HEK293 (cell line): ENCODE results near the gene ABLIM3.

Source experiments
- CTCF ChIA-PET: fragments of 350-600 bp; formaldehyde crosslinking; extraction: SDS; loops from one replicate; lab custom pipeline; 2021; ENCODE audit warnings: antibody characterized with exemption; lab: Yijun Ruan, JAX
- POLR2A ChIA-PET: fragments of 300-600 bp; formaldehyde crosslinking; extraction: SDS; loops from one replicate; lab custom pipeline; 2020; ENCODE audit warnings: antibody characterized with exemption, inconsistent platforms; lab: Yijun Ruan, JAX
- H3K27ac ChIP-seq: fragments of 200-500 bp; sonication (Bioruptor generic); 2 replicates; pipeline ENCODE4 v1.5.1; 2014; ENCODE audit warnings: low read depth, low read length, control low read depth, inconsistent platforms; ENCODE audit errors: extremely low read depth
- H3K36me3 ChIP-seq, 2 experiments: fragments of 200-500 bp in 1 of 2; sonication (Bioruptor generic) in 1 of 2; 1 replicate in 1 of 2; 2 replicates in 1 of 2; pipeline ENCODE4 v1.5.1; 2014 to 2017; ENCODE audit warnings: inconsistent platforms in 2 of 2, low read length in 2 of 2; ENCODE audit not compliant: control insufficient read depth in 2 of 2, insufficient read depth in 1 of 2
- H3K4me1 ChIP-seq: fragments of 200-500 bp; sonication (Bioruptor generic); 2 replicates; pipeline ENCODE4 v1.5.1; 2014; ENCODE audit warnings: mild to moderate bottlenecking, low read length, inconsistent platforms; ENCODE audit not compliant: control insufficient read depth, insufficient read depth
- H3K4me3 ChIP-seq: 2 replicates; pipeline ENCODE4 v1.5.1; 2011; ENCODE audit warnings: low read depth, mild to moderate bottlenecking, control low read depth, low read length, moderate library complexity
- H3K9me3 ChIP-seq: fragments of 200-500 bp; sonication (Bioruptor generic); 2 replicates; pipeline ENCODE4 v1.5.1; 2014; ENCODE audit warnings: low read depth, low read length, inconsistent platforms; ENCODE audit not compliant: control insufficient read depth, insufficient read depth
- KLF1 ChIP-seq: fragments of 450-650 bp; formaldehyde crosslinking; IDR thresholded peaks from 2 replicates; pipeline ENCODE4 v1.5.1; 2016; ENCODE audit warnings: missing biosample characterization, missing genetic modification characterization
- MZF1 ChIP-seq: fragments of 450-650 bp; formaldehyde crosslinking; IDR thresholded peaks from 2 replicates; pipeline ENCODE4 v1.5.1; 2017; ENCODE audit warnings: missing biosample characterization, missing genetic modification characterization, borderline replicate concordance
- PRDM6 ChIP-seq: fragments of 450-650 bp; formaldehyde crosslinking; IDR thresholded peaks from 2 replicates; pipeline ENCODE4 v1.5.1; 2017; ENCODE audit warnings: missing biosample characterization, missing genetic modification characterization
- SALL2 ChIP-seq: fragments of 450-650 bp; formaldehyde crosslinking; IDR thresholded peaks from 2 replicates; pipeline ENCODE4 v1.5.0; 2017; ENCODE audit warnings: missing biosample characterization, mild to moderate bottlenecking, missing genetic modification characterization, borderline replicate concordance
- SCRT2 ChIP-seq: fragments of 450-650 bp; formaldehyde crosslinking; IDR thresholded peaks from 2 replicates; pipeline ENCODE4 v1.5.1; 2016; ENCODE audit warnings: missing biosample characterization, missing genetic modification characterization
- SETDB1 ChIP-seq: IDR thresholded peaks from one replicate; pipeline ENCODE4 v1.6.1; 2017; ENCODE audit warnings: mild to moderate bottlenecking, low read length, moderate library complexity, mixed read lengths; ENCODE audit not compliant: insufficient read length
- SP2 ChIP-seq: fragments of 450-650 bp; formaldehyde crosslinking; IDR thresholded peaks from 2 replicates; pipeline ENCODE4 v1.5.1; 2016; ENCODE audit warnings: missing biosample characterization, missing genetic modification characterization
- ZBTB21 ChIP-seq: fragments of 450-650 bp; formaldehyde crosslinking; IDR thresholded peaks from 2 replicates; pipeline ENCODE4 v1.5.1; 2017; ENCODE audit warnings: missing biosample characterization, missing genetic modification characterization
- ZBTB7A ChIP-seq: fragments of 450-650 bp; formaldehyde crosslinking; IDR thresholded peaks from 2 replicates; pipeline ENCODE4 v1.5.1; 2016; ENCODE audit warnings: low read depth, missing biosample characterization, missing genetic modification characterization
- ZBTB8A ChIP-seq: fragments of 450-650 bp; formaldehyde crosslinking; IDR thresholded peaks from 2 replicates; pipeline ENCODE4 v1.5.1; 2016; ENCODE audit warnings: missing biosample characterization, missing genetic modification characterization
- ZFHX2 ChIP-seq: fragments of 450-650 bp; formaldehyde crosslinking; conservative IDR thresholded peaks from 2 replicates; pipeline ENCODE4 v1.5.1; 2016; ENCODE audit warnings: missing biosample characterization, missing genetic modification characterization
- ZIC2 ChIP-seq: fragments of 450-650 bp; formaldehyde crosslinking; IDR thresholded peaks from 2 replicates; pipeline ENCODE4 v1.5.1; 2016; ENCODE audit warnings: missing biosample characterization, missing genetic modification characterization
- ZNF121 ChIP-seq: fragments of 450-650 bp; formaldehyde crosslinking; IDR thresholded peaks from 2 replicates; pipeline ENCODE4 v1.5.1; 2016; ENCODE audit warnings: missing biosample characterization, missing genetic modification characterization
- ZNF155 ChIP-seq: fragments of 450-650 bp; formaldehyde crosslinking; IDR thresholded peaks from 2 replicates; pipeline ENCODE4 v1.5.1; 2016; ENCODE audit warnings: missing biosample characterization, missing genetic modification characterization
- ZNF2 ChIP-seq: fragments of 450-650 bp; formaldehyde crosslinking; IDR thresholded peaks from 2 replicates; pipeline ENCODE4 v1.5.1; 2016; ENCODE audit warnings: missing biosample characterization, missing genetic modification characterization
- ZNF274 ChIP-seq, 2 experiments: fragments of 200-500 bp in 1 of 2; fragments of 450-650 bp in 1 of 2; sonication (Bioruptor generic) in 1 of 2; formaldehyde crosslinking in 1 of 2; IDR thresholded peaks; 2 replicates each; pipeline versions ENCODE4 v1.5.1 to v1.6.1; 2014 to 2016; ENCODE audit warnings: borderline replicate concordance in 1 of 2, inconsistent platforms in 1 of 2, low read length in 1 of 2, missing biosample characterization in 1 of 2, missing genetic modification characterization in 1 of 2
- ZNF280C ChIP-seq: fragments of 450-650 bp; formaldehyde crosslinking; IDR thresholded peaks from 2 replicates; pipeline ENCODE4 v1.5.1; 2016; ENCODE audit warnings: missing biosample characterization, missing genetic modification characterization
- ZNF335 ChIP-seq: fragments of 450-650 bp; formaldehyde crosslinking; conservative IDR thresholded peaks from 2 replicates; pipeline ENCODE4 v1.5.1; 2016; ENCODE audit warnings: missing biosample characterization, missing genetic modification characterization
- ZNF416 ChIP-seq: fragments of 450-650 bp; formaldehyde crosslinking; IDR thresholded peaks from 2 replicates; pipeline ENCODE4 v1.5.1; 2016; ENCODE audit warnings: missing biosample characterization, missing genetic modification characterization
- ZNF488 ChIP-seq: fragments of 450-650 bp; formaldehyde crosslinking; IDR thresholded peaks from 2 replicates; pipeline ENCODE4 v1.5.1; 2016; ENCODE audit warnings: missing biosample characterization, missing genetic modification characterization
- ZNF501 ChIP-seq: fragments of 450-650 bp; formaldehyde crosslinking; IDR thresholded peaks from 2 replicates; pipeline ENCODE4 v1.5.1; 2016; ENCODE audit warnings: missing biosample characterization, missing genetic modification characterization
- ZNF510 ChIP-seq: fragments of 450-650 bp; formaldehyde crosslinking; IDR thresholded peaks from 2 replicates; pipeline ENCODE4 v1.5.1; 2018; ENCODE audit warnings: mild to moderate bottlenecking, missing genetic modification characterization, missing biosample characterization; ENCODE audit not compliant: insufficient replicate concordance
- ZNF529 ChIP-seq: fragments of 450-650 bp; formaldehyde crosslinking; IDR thresholded peaks from 2 replicates; pipeline ENCODE4 v1.5.1; 2017; ENCODE audit warnings: missing genetic modification characterization, missing biosample characterization; ENCODE audit not compliant: insufficient replicate concordance
- ZNF571 ChIP-seq: fragments of 450-650 bp; formaldehyde crosslinking; IDR thresholded peaks from 2 replicates; pipeline ENCODE4 v1.5.0; 2017; ENCODE audit warnings: missing biosample characterization, missing genetic modification characterization
- ZSCAN5A ChIP-seq: fragments of 450-650 bp; formaldehyde crosslinking; IDR thresholded peaks from 2 replicates; pipeline ENCODE4 v1.5.1; 2016; ENCODE audit warnings: missing biosample characterization, missing genetic modification characterization

ABLIM3 gene

GRCh38 chr5:149265597-149265996 lies 124.3 kb downstream of the ABLIM3 start:
- ChIA-PET POLR2A (no interaction called here), CTCF (interaction anchor here (0.7 to 2.8 kb wide), 26 partner anchors 9 to 535 kb away, joined by 3 to 14 read pairs (median 4); no protein-coding TSS in a partner anchor)
- TF ChIP-seq ZNF501 (tag by site-specific recombination), result no peak
- no peak for TF ChIP-seq SALL2
- no peaks in the 10 kb centered on the region for H3K4me1 ChIP-seq
- no peak overlapping the region for H3K27ac ChIP-seq
- no peaks in the 10 kb centered on the region for H3K36me3 ChIP-seq
- H3K4me3 ChIP-seq, result no peak overlapping the region
- no peaks in the 10 kb centered on the region for H3K9me3 ChIP-seq

- Histone ChIP-seq H3K36me3 (no peaks in the 10 kb centered on the region), H3K27ac (no peak overlapping the region), H3K4me1 (no peaks in the 10 kb centered on the region), H3K9me3 (no peaks in the 10 kb centered on the region), H3K4me3 (no peak overlapping the region)
- POLR2A ChIA-PET, result no interaction called here
- CTCF ChIA-PET, result interaction anchor here (0.8 to 3.6 kb wide), 11 partner anchors 12 to 535 kb away, joined by 3 to 35 read pairs (median 4); partner anchors contain the start of gene ABLIM3
- no peak for TF ChIP-seq MZF1 (tag by site-specific recombination)
- TF ChIP-seq ZNF416 (tag by site-specific recombination), result no peak
- no peak for TF ChIP-seq ZSCAN5A (tag by site-specific recombination)
- TF ChIP-seq ZNF121 (tag by site-specific recombination), result no peak
- no peak for TF ChIP-seq ZNF280C (tag by site-specific recombination)
- no peak for TF ChIP-seq ZBTB21 (tag by site-specific recombination)
- TF ChIP-seq ZIC2 (tag by site-specific recombination), result no peak
- TF ChIP-seq SP2, result no peak
- no peak for TF ChIP-seq ZNF335
- TF ChIP-seq SETDB1, result no peak
- TF ChIP-seq ZNF510 (tag by site-specific recombination), result no peak
- no peak for TF ChIP-seq ZNF155 (tag by site-specific recombination)
- no peak for TF ChIP-seq KLF1 (tag by site-specific recombination)
- TF ChIP-seq ZFHX2 (tag by site-specific recombination), result no peak
- no peak for TF ChIP-seq SCRT2 (tag by site-specific recombination)
Observed at GRCh38 chr5:149267241-149267973, 126.1 kb downstream of the ABLIM3 start.

- CTCF ChIA-PET, result interaction anchor here (0.5 to 3.6 kb wide), 46 partner anchors 8 to 1296 kb away, joined by 3 to 35 read pairs (median 4); partner anchors contain the start of gene ABLIM3
- no peak overlapping the region for H3K4me3 ChIP-seq
- H3K4me1 ChIP-seq, result peaks cover 3% of the 10 kb centered on the region; the same call in 1 of the 2 replicates
- no peaks in the 10 kb centered on the region for H3K36me3 ChIP-seq
- H3K27ac ChIP-seq, result no peak overlapping the region
- no peaks in the 10 kb centered on the region for H3K9me3 ChIP-seq
- POLR2A ChIA-PET, result no interaction called here
- TF ChIP-seq SETDB1 (peak; percentile 86), ZNF2 (tag by site-specific recombination) (peak; percentile 99), ZNF274 (IDR thresholded peaks at IDR 0.05; ENCODE audit: low read length) (no peak), ZNF274 (tag by site-specific recombination; IDR thresholded peaks at IDR 0.05; ENCODE audit: borderline replicate concordance) (no peak), ZNF529 (tag by site-specific recombination) (no peak), ZNF488 (tag by site-specific recombination) (no peak), SCRT2 (tag by site-specific recombination) (peak; percentile 73), PRDM6 (tag by site-specific recombination) (peak; percentile 33; the same call in 1 of the 2 replicates), ZBTB8A (tag by site-specific recombination) (no peak), ZNF571 (tag by site-specific recombination) (no peak), ZBTB7A (tag by site-specific recombination) (no peak)
Observed at GRCh38 chr5:149268928-149269557, 127.8 kb downstream of the ABLIM3 start.
